Esophagus muscularis mucosa (tissue), 4 donors: ENCODE measurements around the gene OTOF.

Experiments used
- EP300 ChIP-seq: sonication (generic); formaldehyde crosslinking; IDR thresholded peaks from one replicate; pipeline ENCODE4 v1.6.1; 2017; ENCODE audit warnings: antibody characterized with exemption
- POLR2AphosphoS5 ChIP-seq, 2 donors: sonication (generic); formaldehyde crosslinking; IDR thresholded peaks; one replicate each; pipeline ENCODE4 v1.6.1; 2017; ENCODE audit warnings: antibody characterized with exemption in 2 of 2
- TF ChIP-seq, protein P1 (sequence below), 3 experiments: fragments of 200-600 bp in 2 of 3; fragments of 450-650 bp in 1 of 3; sonication (generic) in 2 of 3; IDR thresholded peaks; one replicate each; pipeline ENCODE4 v1.5.1; 2017 to 2019; ENCODE audit warnings: antibody characterized with exemption in 3 of 3, mild to moderate bottlenecking in 2 of 3, moderate library complexity in 1 of 3

DNA sequence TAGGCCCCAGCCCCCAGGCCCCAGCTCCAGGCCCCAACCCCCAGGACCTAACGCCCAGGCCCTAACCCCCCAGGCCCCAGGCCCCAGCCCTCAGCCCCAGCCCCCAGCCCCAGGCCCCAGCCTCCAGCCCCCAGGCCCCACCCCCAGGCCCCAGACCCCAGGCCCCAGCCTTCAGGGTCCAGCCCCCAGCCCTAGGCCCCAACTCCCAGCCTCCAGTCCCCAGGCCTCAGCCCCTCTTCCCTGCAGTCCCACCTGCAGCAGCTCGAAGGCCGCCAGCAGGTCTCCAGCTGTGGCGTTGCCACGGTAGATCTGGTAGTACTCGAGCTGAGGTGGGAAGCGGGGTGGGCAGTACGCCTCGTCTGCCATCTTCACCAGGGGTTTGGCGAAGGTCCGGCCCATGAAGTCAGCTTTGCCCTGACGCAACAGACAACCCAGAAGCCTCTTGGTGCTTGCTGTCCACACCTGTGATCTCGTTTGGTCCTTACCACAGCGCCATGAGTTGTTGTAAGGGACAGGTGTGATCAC lies 3.6 kb downstream of the OTOF start:
- TF ChIP-seq POLR2AphosphoS5 (IDR thresholded peaks at IDR 0.05) (no peak), EP300 (no peak)
- TF ChIP-seq, protein P1, sequence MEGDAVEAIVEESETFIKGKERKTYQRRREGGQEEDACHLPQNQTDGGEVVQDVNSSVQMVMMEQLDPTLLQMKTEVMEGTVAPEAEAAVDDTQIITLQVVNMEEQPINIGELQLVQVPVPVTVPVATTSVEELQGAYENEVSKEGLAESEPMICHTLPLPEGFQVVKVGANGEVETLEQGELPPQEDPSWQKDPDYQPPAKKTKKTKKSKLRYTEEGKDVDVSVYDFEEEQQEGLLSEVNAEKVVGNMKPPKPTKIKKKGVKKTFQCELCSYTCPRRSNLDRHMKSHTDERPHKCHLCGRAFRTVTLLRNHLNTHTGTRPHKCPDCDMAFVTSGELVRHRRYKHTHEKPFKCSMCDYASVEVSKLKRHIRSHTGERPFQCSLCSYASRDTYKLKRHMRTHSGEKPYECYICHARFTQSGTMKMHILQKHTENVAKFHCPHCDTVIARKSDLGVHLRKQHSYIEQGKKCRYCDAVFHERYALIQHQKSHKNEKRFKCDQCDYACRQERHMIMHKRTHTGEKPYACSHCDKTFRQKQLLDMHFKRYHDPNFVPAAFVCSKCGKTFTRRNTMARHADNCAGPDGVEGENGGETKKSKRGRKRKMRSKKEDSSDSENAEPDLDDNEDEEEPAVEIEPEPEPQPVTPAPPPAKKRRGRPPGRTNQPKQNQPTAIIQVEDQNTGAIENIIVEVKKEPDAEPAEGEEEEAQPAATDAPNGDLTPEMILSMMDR (IDR thresholded peaks at IDR 0.05) = no peak
